Activated T-cell treated with anti-CD3 and anti-CD28 coated beads, Interleukin-2, amount 50 U/mL, for 48 hours (primary cell): ENCODE measurements around the gene KCNH6.

Source experiments
- DNase-seq, 2 experiments: peaks; one replicate each; pipeline ENCODE4 v3.0.0-alpha.2; 2020

Gene KCNH6

GRCh38 chr17:63534816-63535455, 11.8 kb downstream of the KCNH6 start:
- DNase-seq: no peak

DNA sequence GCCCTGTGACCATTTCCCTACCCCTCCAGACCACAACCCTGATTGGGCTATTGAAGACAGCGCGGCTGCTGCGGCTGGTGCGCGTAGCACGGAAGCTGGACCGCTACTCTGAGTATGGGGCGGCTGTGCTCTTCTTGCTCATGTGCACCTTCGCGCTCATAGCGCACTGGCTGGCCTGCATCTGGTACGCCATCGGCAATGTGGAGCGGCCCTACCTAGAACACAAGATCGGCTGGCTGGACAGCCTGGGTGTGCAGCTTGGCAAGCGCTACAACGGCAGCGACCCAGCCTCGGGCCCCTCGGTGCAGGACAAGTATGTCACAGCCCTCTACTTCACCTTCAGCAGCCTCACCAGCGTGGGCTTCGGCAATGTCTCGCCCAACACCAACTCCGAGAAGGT, 12.5 kb downstream of the KCNH6 start:
- no peak for DNase-seq

GRCh38 chr17:63537001-63537400, 13.8 kb downstream of the KCNH6 start:
- DNase-seq: no peak

- peak; percentile 28 to 45 for DNase-seq
Observed at GRCh38 chr17:63537991-63538692, 15.0 kb downstream of the KCNH6 start.

DNA sequence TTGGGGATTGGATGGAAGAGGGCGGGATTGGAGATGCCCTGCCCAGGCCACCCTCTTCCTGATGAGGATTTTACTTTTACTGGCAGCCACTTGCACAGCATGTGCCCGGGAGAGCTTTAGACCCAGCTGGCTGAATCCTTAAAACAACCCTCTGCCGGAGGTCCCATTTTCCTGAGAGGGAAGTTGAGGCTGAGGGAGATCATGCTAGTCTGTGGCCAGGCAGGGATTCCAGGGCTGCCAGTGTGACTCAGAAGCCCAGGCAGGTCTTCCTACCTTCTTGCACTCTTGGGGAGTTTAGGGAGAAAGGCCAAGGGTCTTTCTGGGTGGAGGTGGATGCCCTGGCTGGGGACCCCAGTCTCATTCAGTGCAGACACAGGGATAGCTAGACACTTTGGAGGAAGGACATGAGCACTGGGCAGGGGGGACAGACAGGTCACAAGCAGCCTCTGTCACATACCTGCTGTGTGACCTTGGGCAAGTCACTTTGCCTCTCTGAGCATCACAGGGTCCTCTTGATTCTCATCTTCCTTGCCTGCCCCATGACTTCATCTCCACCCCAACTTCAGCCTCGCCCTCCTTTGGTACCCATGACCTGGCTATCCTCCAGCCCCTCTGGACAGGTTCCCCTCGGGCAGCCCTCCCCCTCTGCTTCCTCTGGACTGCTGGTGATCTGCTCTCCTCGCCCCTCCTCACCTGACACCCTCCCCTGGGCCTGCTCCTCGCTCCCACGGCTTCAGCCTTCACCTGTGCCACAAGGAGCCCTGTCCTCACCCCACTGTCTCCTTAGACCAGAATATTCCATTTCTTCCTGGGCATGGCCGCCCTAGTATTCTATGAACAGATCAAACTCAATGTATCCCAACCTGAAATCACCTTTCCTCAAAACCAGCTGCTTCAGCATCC, 15.8 kb downstream of the KCNH6 start:
- DNase-seq: no peak

GRCh38 chr17:63540590-63540989, 17.4 kb downstream of the KCNH6 start:
- no peak for DNase-seq

DNA sequence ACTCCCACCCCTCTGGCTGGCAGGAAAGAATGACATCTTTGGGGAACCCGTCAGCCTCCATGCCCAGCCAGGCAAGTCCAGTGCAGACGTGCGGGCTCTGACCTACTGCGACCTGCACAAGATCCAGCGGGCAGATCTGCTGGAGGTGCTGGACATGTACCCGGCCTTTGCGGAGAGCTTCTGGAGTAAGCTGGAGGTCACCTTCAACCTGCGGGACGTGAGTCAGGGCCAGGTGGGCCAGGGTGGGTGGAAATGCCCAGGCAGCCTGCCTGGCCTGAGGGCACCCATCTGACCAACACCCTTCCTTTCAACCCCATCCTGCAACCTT, 19.0 kb downstream of the KCNH6 start:
- no peak for DNase-seq

DNA sequence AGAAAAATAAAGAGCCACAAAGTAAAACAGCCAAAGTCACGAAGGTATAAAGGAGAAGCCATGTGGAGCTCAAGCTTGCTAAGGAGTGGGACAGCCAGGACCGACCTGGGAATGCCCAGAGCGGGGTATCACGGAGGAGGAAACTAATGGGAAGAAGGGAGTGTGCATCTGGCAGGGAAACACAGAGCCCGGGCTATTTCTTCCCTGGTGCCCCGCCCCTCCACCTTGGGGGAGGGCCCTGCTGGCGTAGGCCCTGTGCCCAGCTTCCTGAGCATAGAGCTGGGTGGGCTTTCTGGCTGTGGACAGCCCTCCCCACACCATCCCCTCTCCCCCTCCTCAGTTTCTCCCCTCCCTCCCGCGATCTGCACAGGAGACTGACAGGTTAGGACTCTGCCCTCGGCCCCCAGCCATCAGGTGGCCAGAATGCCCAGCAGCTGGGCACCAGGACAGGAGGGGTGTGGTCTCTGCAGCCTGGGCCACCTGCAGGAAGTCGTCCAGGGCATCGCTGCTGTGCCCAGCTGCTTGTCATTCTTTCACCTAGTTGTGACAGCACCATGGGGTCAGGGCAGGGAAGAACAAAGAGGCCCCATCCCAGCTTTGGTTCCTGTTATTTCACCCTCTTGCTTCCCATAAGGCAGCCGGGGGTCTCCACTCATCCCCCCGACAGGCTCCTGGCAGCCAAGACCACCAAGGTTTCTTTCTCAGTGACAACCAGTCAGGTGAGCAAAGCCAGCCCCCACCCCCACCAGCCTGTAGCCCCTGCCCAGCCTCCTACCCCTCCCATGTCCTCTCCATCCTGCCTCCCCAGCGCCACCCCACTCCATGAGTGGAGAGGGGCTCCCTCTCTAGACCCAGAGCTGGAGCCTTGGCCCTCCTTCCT, 20.0 kb downstream of the KCNH6 start:
- DNase-seq: no peak

DNA sequence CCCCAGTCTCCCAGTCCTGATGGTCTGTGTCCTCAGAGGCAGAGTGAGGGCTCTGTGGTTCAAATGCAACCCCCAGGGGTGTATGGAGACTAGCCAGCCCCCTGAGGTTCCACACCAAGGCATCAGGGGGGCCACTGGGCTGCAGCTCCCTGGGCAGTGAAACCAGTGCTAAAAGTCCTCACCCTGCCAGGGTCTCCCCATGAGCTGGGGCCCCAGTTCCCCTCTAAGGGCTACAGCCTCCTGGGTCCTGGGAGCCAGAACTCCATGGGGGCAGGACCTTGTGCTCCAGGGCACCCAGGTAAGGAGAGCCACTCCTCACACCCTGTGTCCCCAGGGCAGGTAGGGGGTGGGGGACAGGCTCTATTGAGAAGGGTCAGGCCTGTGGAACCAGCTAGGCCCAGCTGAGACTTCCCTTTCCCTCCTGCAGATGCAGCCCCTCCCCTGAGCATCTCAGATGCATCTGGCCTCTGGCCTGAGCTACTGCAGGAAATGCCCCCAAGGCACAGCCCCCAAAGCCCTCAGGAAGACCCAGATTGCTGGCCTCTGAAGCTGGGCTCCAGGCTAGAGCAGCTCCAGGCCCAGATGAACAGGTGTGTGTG, 20.8 kb downstream of the KCNH6 start:
- DNase-seq: no peak

DNA sequence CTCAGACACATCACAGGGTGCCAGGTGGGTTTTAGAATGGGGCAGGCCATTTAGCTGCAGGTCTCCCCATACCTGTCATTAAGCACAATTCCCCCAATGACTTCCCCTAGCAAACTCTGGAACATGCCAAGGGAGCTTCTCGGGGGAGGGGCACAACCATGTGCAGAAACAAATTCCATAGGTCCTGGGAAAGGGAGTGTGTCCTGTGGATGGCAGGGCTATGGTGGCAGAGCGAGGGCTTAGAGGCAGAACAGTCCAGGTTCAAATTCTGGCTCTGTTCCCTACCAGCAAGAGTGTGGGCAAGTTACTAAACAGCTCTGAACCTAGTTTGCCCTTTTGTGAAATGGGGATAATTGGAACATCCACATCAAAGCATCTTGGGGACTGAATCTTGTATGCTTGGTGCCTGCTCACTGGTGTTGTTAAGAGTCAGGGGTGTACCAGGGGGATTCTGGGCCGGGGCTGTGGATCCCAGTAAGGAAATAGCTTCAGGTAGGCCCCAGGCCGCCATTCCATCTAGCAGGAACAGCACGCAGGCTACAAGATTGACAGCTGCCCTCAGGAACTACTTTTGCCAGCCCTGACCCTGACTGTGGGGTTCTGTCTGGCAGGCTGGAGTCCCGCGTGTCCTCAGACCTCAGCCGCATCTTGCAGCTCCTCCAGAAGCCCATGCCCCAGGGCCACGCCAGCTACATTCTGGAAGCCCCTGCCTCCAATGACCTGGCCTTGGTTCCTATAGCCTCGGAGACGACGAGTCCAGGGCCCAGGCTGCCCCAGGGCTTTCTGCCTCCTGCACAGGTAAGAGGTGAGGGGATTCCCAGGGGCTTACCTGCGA, 21.5 kb downstream of the KCNH6 start:
- no peak for DNase-seq

- DNase-seq: no peak
Observed at GRCh38 chr17:63546308-63547082, 23.3 kb downstream of the KCNH6 start.

- no peak for DNase-seq
Observed at GRCh38 chr17:63547083-63547523, 23.9 kb downstream of the KCNH6 start.

DNA sequence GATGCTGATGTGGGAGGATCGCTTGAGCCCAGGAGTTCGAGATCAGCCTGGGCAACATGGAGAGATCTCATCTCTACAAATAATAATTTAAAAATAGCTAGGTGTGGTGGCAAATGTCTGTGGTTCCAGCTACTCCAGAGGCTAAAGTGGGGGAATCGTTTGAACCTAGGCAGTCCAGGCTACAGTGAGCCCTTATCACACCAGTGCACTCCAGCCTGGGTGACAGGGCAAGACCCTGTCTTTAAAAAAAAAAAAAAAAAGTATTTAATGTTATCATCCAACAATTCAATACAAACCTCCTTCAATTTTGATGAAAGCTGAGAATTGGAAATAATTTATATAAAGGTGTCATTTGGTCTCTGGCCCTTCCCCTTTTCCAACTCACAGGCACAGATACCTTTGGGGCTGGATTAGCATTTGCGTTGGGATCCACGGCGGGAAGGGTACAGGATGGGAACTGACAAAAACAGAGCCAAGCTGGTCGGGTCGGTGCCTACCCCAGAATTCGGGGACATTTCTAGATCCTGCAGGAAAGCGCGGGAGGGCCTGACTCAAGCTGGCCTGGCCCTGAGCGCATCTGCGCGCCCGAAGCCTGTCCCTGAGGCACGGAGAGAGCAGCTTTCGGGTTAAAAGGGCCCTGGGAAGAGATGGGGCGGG, 26.3 kb downstream of the KCNH6 start:
- DNase-seq: no peak

GRCh38 chr17:63549946-63550816, 27.0 kb downstream of the KCNH6 start, which contains the start of gene DCAF7:
Gene DCAF7, plus strand, starts transcription at chr17:63550477. Its CDS starts 201 bp downstream, at chr17:63550678.
- DNase-seq: peak; percentile 100

- DNase-seq: peak in 1 of 2 experiments; percentile 49
Observed at GRCh38 chr17:63550817-63551639, 27.9 kb downstream of the KCNH6 start.

- DNase-seq: no peak
Observed at GRCh38 chr17:63552211-63552610, 29.1 kb downstream of the KCNH6 start.

GRCh38 chr17:63555500-63556156, 32.5 kb downstream of the KCNH6 start:
- DNase-seq: no peak
